Sigmoid colon (tissue), 7 donors: ENCODE data around the gene PDLIM4. TPM values are rescaled to one million over a fixed set of nuclear protein-coding genes. Genes with fewer than 3 reads are reported as not detected.
A peak's percentile ranks its signal among the peaks of the same experiment; 100 is the strongest.

ENCODE experiments used
- DNase-seq: peaks from one replicate; pipeline ENCODE4 v3.0.0-alpha.2; 2019
- H3K27ac ChIP-seq, 4 donors: fragments of 200-600 bp; sonication (generic); one replicate each; pipeline ENCODE4 v1.5.1; 2016 to 2019; ENCODE audit warnings: mild to moderate bottlenecking in 1 of 4
- H3K27me3 ChIP-seq, 3 donors: fragments of 200-600 bp; sonication (generic); one replicate each; pipeline ENCODE4 v1.5.1; 2019; ENCODE audit warnings: mild to moderate bottlenecking in 1 of 3
- H3K36me3 ChIP-seq, 4 donors: fragments of 200-600 bp; sonication (generic); one replicate each; pipeline ENCODE4 v1.5.1; 2016 to 2019
- H3K4me1 ChIP-seq, 4 donors: fragments of 200-600 bp; sonication (generic); one replicate each; pipeline ENCODE4 v1.5.1; 2017 to 2019
- H3K4me3 ChIP-seq, 4 donors: fragments of 200-600 bp; sonication (generic); one replicate each; pipeline ENCODE4 v1.5.1; 2017 to 2019; ENCODE audit warnings: mild to moderate bottlenecking in 2 of 4, moderate library complexity in 1 of 4
- H3K9me3 ChIP-seq, 4 donors: fragments of 200-600 bp in 3 of 4; sonication (generic) in 3 of 4; one replicate each; pipeline versions ENCODE4 v1.5.1 to v1.6.1; 2013 to 2019
- EP300 ChIP-seq, 4 donors: sonication (generic); formaldehyde crosslinking; IDR thresholded peaks; one replicate each; pipeline ENCODE4 v1.6.1; 2017; ENCODE audit warnings: antibody characterized with exemption in 4 of 4
- POLR2A ChIP-seq, 2 donors: fragments of 450-650 bp; IDR thresholded peaks; one replicate each; pipeline ENCODE4 v1.6.1; 2016; ENCODE audit warnings: antibody characterized with exemption in 2 of 2, mild to moderate bottlenecking in 2 of 2, moderate library complexity in 2 of 2
- POLR2AphosphoS5 ChIP-seq, 4 donors: sonication (generic); formaldehyde crosslinking; IDR thresholded peaks; one replicate each; pipeline ENCODE4 v1.6.1; 2017; ENCODE audit warnings: antibody characterized with exemption in 4 of 4
- WGBS, 2 donors: extraction: QIAGEN DNeasy Blood & Tissue Kit; methylation state at CpG; one replicate each; pipeline ENCODE4 v1.1.7; 2013; 5-methylcytosine and 5-hydroxymethylcytosine counted together
- intact Hi-C: fragments of 100-400 bp; cut with DNase I; formaldehyde crosslinking; loops from one replicate; pipeline ENCODE4 v1.15.1; 2023
- polyA plus RNA-seq, 3 donors: library from polyadenylated mRNA; stranded (reverse); fragments of 200-250 nt; gene quantifications; one replicate each; pipeline ENCODE4 v1.2.3, GENCODE V29; 2013
- total RNA-seq, 4 donors: library from RNA; depleted of rRNA; stranded (reverse); fragments of >200 nt; gene quantifications; one replicate each; pipeline ENCODE4 v1.1.0, GENCODE V29; 2016
- TF ChIP-seq, protein P1 (sequence below), 4 experiments: fragments of 450-650 bp in 3 of 4; fragments of 200-600 bp in 1 of 4; IDR thresholded peaks; one replicate each; pipeline ENCODE4 v1.5.1; 2016 to 2019; ENCODE audit warnings: antibody characterized with exemption in 4 of 4, mild to moderate bottlenecking in 3 of 4, moderate library complexity in 2 of 4
- donor health status: healthy with polysubstance abuse.
- donor health status: Bipolar disorder and iron deficiency.
- donor health status: healthy.

The PDLIM4 gene
- total and polyA plus RNA-seq, 7 donors, result 2.1 to 133 (median 38.2) TPM

DNA sequence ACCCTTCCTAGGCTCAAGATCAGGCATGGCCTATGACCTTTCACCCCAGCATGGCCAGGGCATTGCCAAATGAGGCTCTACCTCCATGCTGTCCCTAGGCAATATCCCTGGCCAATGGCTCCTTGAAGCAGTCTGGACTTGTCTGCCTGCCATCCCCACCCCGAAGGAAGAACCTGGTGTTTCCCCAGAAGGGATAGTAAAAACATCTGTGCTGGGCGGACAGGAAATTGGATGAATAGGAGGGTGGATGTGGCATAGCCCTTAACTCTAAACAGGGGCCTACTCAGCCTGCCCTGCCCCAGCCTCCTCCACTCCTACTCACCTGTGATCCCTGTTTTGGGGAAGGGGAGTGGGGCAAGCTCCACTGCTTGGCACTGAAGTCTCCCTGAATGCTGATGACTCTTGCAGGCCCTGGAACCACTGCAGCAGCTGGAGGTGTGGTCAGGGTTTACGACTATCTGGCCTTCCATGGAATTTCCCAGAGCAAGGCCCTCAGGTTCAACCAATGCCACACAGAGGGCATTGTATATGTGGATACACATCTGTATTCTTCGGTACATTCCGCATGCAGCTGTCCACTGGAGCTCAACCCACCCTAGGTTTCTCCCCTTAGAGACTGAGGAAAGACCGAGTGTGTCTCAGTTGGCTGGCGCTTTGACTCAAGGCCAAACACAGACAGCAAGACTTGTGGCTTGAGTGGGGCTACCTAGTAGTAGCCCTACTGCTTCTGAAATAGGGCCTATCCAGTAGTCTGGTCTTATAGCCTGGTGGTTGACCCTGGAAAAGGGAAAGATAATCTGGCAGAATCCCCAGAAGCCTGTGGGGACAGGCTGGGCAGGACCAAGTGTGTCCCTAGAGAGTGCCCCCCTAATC, 23.4 kb upstream of the PDLIM4 start:
- H3K9me3 ChIP-seq, result no peaks in the 10 kb centered on the region
- no peaks in the 10 kb centered on the region for H3K36me3 ChIP-seq
- intact Hi-C loops, result no loop called here
- no peaks in the 10 kb centered on the region for H3K27me3 ChIP-seq
- H3K4me1 ChIP-seq, result no peaks in the 10 kb centered on the region
- 82 to 89% methylated on average over 7 of the region's 7 CpGs for WGBS, 2 donors
- no peak overlapping the region for H3K4me3 ChIP-seq
- peak; percentile 29 for DNase-seq
- no peak overlapping the region for H3K27ac ChIP-seq
- TF ChIP-seq, protein P1, sequence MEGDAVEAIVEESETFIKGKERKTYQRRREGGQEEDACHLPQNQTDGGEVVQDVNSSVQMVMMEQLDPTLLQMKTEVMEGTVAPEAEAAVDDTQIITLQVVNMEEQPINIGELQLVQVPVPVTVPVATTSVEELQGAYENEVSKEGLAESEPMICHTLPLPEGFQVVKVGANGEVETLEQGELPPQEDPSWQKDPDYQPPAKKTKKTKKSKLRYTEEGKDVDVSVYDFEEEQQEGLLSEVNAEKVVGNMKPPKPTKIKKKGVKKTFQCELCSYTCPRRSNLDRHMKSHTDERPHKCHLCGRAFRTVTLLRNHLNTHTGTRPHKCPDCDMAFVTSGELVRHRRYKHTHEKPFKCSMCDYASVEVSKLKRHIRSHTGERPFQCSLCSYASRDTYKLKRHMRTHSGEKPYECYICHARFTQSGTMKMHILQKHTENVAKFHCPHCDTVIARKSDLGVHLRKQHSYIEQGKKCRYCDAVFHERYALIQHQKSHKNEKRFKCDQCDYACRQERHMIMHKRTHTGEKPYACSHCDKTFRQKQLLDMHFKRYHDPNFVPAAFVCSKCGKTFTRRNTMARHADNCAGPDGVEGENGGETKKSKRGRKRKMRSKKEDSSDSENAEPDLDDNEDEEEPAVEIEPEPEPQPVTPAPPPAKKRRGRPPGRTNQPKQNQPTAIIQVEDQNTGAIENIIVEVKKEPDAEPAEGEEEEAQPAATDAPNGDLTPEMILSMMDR (IDR thresholded peaks at IDR 0.05), result no peak
- TF ChIP-seq EP300 (IDR thresholded peaks at IDR 0.05), result no peak
- no peak for TF ChIP-seq POLR2AphosphoS5 (IDR thresholded peaks at IDR 0.05)
- no peak for TF ChIP-seq POLR2A (IDR thresholded peaks at IDR 0.05)

DNA sequence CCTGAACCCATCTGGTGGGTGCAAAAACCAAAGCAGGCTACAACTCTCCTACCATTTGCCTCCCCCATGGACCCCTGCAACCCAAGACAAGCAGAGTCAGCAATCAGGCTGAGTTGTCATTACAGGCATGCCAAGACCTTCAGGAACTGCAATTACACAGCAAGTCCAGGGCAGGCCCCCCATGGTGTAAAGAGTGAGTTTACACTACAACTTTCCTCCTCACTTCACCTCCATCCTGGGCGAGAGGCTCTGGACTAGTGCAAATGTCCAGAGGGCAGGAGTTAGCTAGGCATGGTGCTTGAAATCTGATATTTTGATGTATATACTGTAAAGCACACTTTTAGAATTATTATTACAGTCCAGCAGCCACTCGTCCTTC, 22.8 kb upstream of the PDLIM4 start:
- 89 to 91% methylated on average over 2 of the region's 2 CpGs for WGBS, 2 donors
- no peaks in the 10 kb centered on the region for H3K9me3 ChIP-seq
- H3K4me3 ChIP-seq, result no peak overlapping the region
- no peaks in the 10 kb centered on the region for H3K4me1 ChIP-seq
- no peaks in the 10 kb centered on the region for H3K36me3 ChIP-seq
- intact Hi-C loops, result loop anchor here (5.0 kb wide), 1 partner anchor 133 kb away; the partner anchor contains the start of gene SLC22A5
- TF ChIP-seq EP300 (IDR thresholded peaks at IDR 0.05), result no peak
- no peak for TF ChIP-seq POLR2AphosphoS5 (IDR thresholded peaks at IDR 0.05)
- TF ChIP-seq, protein P1 (IDR thresholded peaks at IDR 0.05), result no peak
- TF ChIP-seq POLR2A (IDR thresholded peaks at IDR 0.05), result no peak
- H3K27me3 ChIP-seq, result no peaks in the 10 kb centered on the region
- H3K27ac ChIP-seq, result no peak overlapping the region
- peak; percentile 40 for DNase-seq

DNA sequence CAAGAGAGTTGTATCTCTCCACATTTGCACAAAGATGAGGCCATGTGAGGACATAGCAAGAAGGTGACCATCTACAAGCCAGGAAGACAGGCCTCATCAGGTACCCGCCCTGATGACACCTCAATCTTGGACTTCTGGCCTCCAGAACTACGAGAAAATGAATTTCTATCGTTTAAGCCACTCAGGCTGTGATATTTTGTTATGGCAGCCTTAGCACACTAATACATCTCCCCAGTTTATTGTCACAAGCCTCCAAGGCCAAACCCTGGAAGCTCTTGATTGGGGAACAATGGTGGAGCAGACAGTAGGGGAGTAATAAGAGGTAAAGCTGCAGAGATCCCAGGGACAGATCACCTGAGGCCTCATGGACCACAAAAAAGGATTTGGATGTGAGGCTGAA, 22.2 kb upstream of the PDLIM4 start:
- H3K4me1 ChIP-seq, result no peaks in the 10 kb centered on the region
- H3K4me3 ChIP-seq, result no peak overlapping the region
- no peak overlapping the region for H3K27ac ChIP-seq
- TF ChIP-seq EP300 (IDR thresholded peaks at IDR 0.05) (no peak), POLR2AphosphoS5 (IDR thresholded peaks at IDR 0.05) (no peak), POLR2A (IDR thresholded peaks at IDR 0.05) (no peak)
- TF ChIP-seq, protein P1 (IDR thresholded peaks at IDR 0.05), result no peak
- no peaks in the 10 kb centered on the region for H3K36me3 ChIP-seq
- H3K27me3 ChIP-seq, result no peaks in the 10 kb centered on the region
- H3K9me3 ChIP-seq, result no peaks in the 10 kb centered on the region
- intact Hi-C loops, result loop anchor here (5.0 kb wide), 1 partner anchor 132 kb away; the partner anchor contains the start of gene SLC22A5
- DNase-seq, result no peak
- 87 to 92% methylated on average over 3 of the region's 3 CpGs for WGBS, 2 donors

DNA sequence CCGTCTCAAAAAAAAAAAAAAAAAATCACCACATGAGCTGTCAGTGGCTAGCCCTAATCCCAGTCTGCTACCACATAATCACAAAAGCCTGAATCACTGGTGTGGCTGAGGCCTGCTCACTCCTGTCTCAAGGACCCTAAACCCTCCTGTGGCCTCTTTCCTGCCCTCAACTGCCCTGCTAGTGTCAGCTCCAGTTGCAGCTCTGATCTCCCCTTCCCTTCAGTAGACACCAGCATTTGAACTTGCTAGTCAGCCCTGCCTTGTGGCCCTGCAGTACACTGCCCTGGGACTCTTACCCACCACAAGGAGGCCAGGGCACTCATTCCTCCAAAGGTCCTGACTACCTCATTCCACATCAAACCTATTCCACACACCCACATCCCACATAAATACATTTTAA, 20.4 kb upstream of the PDLIM4 start:
- peak; percentile 40 for DNase-seq
- no peak for TF ChIP-seq POLR2A (IDR thresholded peaks at IDR 0.05)
- no peak for TF ChIP-seq EP300 (IDR thresholded peaks at IDR 0.05)
- TF ChIP-seq, protein P1 (IDR thresholded peaks at IDR 0.05), result no peak
- TF ChIP-seq POLR2AphosphoS5 (IDR thresholded peaks at IDR 0.05), result no peak
- no peaks in the 10 kb centered on the region for H3K27me3 ChIP-seq
- no peak overlapping the region for H3K4me3 ChIP-seq
- H3K4me1 ChIP-seq, result no peaks in the 10 kb centered on the region
- intact Hi-C loops, result loop anchor here (5.0 kb wide), 1 partner anchor 130 kb away; the partner anchor contains the start of gene SLC22A5
- peaks cover 0 to 1% (median 0%) of the 10 kb centered on the region in 4 donors for H3K9me3 ChIP-seq
- WGBS, 2 donors, result 100% methylated on average over 1 of the region's 1 CpG
- H3K27ac ChIP-seq, result no peak overlapping the region
- H3K36me3 ChIP-seq, result no peaks in the 10 kb centered on the region
